Mesendoderm (in vitro differentiated cells): ENCODE results near the gene LRFN5. TPM values are rescaled to one million over a fixed set of nuclear protein-coding genes. Genes with fewer than 3 reads are reported as not detected.

ENCODE experiments used
- small RNA-seq: library from polyadenylated mRNA; stranded (forward); fragments of <200 nt; extraction: miRNeasy Mini kit (QIAGEN cat#:217004); gene quantifications from one replicate; pipeline ENCODE3, GENCODE V24; 2013; ENCODE audit not compliant: insufficient read depth

The LRFN5 gene

Small RNA genes within 50 kb of the gene (small RNA-seq; reads per million reads assigned to genes)
- not detected for gene RF00322
